AG09309 (cell line): ENCODE data around the gene TOMM6.
A peak's percentile ranks its signal among the peaks of the same experiment; 100 is the strongest.

Experiments
- DNase-seq: peaks from one replicate; pipeline ENCODE4 v3.0.0-alpha.2; 2010; ENCODE audit warnings: low read depth
- H3K4me3 ChIP-seq: 2 replicates; pipeline ENCODE4 v1.5.1; 2011; ENCODE audit warnings: mild to moderate bottlenecking, low read depth, low read length, moderate library complexity; ENCODE audit not compliant: control insufficient read depth
- CTCF ChIP-seq: IDR thresholded peaks from 2 replicates; pipeline ENCODE4 v1.5.1; 2011; ENCODE audit warnings: mild to moderate bottlenecking, low read depth, low read length, inconsistent platforms; ENCODE audit not compliant: insufficient read depth, control insufficient read depth; ENCODE audit errors: missing control alignments

The TOMM6 gene

DNA sequence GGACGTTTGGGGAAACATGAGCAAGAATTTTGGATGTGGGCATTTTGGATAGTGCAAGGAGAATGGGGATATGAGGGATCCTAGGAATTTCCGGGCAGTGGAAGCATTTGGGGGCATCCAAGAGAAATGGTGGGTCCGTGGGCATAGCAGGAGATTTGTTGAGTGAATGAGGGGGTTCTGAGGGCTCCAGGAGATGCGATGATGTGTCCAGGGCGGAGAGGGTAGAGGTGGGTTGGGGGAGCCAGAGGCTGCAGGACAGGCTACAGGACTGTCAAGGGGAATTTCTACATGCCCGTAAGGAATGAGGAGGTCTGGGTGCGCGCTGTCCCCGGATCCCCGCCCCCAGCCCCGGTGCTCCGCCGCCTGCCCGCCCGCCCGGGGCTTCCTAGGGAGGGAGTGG is 8.2 kb upstream of the TOMM6 start:
- TF ChIP-seq CTCF = no peak
- peak overlapping the region; percentile 49 for H3K4me3 ChIP-seq
- no peak for DNase-seq

DNA sequence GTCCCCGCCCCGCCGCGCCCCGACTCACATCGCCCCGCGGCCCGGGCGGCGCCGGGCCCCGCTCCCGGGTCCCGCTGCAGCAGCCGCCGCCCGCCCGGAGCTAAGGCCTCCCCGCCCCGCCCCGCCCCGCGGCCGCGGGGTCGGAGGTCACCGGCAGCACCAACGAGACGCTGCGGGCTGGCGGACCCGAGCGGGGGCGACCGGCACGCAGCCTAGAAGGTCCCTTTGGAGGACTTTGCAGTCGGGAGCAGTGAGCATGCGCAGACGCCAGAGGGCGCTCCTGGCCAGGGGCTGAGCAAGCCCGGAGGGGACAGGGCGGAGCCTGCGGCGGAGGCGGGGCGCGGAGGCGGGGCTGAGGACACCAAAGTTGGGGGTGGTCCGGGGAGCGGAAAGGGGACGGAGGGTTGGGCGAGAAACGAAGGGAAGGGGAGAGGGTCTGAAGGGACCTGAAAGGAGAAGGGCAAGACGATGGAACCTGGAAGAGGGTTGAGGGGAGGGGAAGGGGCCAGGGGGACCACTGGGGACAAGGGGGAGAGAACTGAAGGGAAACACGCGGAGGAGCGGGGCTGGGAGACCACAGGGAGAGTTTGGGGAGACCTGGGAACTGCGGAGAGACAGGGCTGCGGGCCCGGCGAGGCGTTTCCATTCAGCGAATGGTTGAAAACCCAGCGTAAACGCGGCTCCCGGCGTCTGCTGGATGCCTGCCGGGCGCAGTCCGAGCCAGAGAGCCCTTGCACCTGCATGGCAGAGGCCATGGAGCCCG is 7.5 kb upstream of the TOMM6 start, which contains the start of gene FRS3:
TSS of gene FRS3 (minus strand) at position 113 of the 763 bp plus-strand sequence. CDS start 2,913 bp downstream, outside the sequence.
- DNase-seq = peak; percentile 66
- TF ChIP-seq CTCF = peak; percentile 93
- peak within 1 kb of the TSS; percentile 49 for H3K4me3 ChIP-seq

DNA sequence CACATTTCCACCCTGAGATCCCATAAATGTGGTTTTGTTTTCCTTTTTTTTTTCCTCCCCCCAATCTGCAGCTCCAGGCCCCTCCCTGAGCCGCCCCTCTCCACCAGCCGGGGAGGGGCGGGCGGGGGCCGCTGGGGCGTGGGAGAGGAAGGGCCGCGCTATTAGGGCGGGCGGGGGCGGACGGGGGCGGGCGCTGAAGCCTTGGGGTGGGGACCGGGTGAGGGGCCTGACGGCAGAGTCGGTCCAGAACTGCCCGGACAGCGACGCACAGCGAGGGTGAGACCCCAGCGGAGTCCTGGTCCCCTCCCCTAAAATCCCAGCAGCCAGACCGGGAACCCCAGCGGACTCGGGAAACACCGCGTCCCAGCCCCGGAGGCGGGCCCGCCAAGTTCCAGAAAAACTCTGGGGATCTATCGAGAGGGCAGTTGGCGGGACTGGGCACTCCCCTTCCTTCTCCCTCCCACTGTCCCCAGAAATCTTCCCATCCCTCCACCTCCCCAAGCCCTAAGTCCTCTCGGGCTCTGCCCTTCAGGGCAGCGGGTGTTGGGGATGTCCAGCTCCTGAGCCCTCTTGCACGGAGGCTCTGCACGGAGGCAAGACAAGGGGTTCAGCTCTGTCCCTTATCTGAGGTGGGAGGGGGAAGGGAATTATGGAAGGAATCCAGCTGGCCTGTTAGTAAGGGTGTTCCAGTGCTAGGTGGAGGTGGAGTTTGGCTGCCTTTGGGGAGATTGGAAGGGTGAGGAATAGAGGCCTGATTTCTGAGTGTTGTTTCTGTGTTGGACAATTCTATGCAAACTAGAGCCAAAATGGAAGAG is 6.7 kb upstream of the TOMM6 start, which contains the start of gene PRICKLE4:
TSS of gene PRICKLE4 (plus strand) at position 232 of the 815 bp plus-strand sequence. CDS start 2,692 bp downstream, outside the sequence.
- no peak for DNase-seq
- H3K4me3 ChIP-seq = peak within 1 kb of the TSS; percentile 49

GRCh38 chr6:41781366-41781730 is 6.1 kb upstream of the TOMM6 start:
- no peak for DNase-seq
- peak overlapping the region; percentile 49 for H3K4me3 ChIP-seq

More for the DNA sequence above, 6.7 kb upstream of the TOMM6 start, which contains the start of gene PRICKLE4:
- no peak for TF ChIP-seq CTCF

GRCh38 chr6:41783106-41783780 is 4.3 kb upstream of the TOMM6 start:
- DNase-seq = no peak
- H3K4me3 ChIP-seq = no peak overlapping the region
- TF ChIP-seq CTCF = no peak

More at GRCh38 chr6:41781366-41781730, 6.1 kb upstream of the TOMM6 start:
- no peak for TF ChIP-seq CTCF

DNA sequence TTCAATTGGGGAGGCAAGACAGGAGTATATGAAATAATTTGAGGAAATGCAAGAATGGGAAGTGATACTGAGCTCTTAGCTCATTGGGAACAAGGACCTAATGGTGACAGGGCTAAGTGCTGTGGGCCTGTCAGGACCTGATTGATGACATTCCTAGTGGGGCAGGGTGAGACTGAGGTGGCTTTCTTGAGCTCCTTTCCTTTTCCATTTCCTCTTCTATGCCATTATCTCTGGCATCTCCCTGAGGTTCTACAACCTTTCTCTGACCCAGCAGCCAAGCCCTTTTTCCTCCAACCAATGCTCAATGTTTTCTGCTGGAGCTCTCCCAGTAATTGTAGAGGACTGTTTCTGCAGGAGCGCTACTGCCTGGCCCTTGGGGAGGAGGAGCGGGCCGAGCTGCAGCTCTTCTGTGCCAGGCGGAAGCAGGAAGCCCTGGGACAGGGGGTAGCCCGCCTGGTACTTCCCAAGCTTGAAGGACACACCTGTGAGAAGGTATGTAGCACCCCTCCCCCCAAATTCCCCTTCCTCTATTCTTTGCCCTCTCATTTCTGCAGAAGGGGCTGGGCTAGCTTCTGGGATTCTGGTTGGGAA is 2.8 kb upstream of the TOMM6 start:
- H3K4me3 ChIP-seq = no peak overlapping the region
- TF ChIP-seq CTCF = no peak
- no peak for DNase-seq
